CD4-positive, alpha-beta T cell treated with Interleukin-6 at 100 ng/mL for 8 hours (primary cell): ENCODE results near the gene RAB44.
A peak's percentile ranks its signal among the peaks of the same experiment; 100 is the strongest.
"Not testable (repeated sequence)": the region's sequence is repeated elsewhere in the genome, so short reads cannot be mapped to it uniquely, and the experiment has no call there.

ENCODE experiments used
- DNase-seq: peaks from one replicate; pipeline ENCODE4 v3.0.0-alpha.2; 2020; ENCODE audit warnings: mixed read lengths, low spot score

The RAB44 gene

DNA sequence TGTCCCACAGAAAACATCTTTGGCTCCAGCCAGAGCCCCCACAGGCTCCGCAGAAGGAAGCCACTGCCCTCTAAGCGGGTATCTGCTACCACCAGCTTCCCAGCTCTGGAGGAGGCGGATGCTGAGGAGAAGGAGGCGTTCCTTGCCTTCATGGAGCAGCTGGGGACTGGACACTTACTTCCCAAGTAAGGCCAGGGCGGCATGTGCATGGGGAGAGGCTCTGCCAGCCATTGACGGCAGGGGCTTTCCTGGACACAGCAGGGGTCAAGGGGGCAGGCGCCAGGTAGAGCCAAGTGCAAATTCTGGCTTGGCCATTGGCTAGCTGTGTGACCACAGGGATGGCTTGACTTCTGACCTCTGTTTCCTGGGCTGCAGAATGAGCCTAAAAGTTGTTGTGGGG lies 17.8 kb downstream of the RAB44 start:
- DNase-seq = no peak

DNA sequence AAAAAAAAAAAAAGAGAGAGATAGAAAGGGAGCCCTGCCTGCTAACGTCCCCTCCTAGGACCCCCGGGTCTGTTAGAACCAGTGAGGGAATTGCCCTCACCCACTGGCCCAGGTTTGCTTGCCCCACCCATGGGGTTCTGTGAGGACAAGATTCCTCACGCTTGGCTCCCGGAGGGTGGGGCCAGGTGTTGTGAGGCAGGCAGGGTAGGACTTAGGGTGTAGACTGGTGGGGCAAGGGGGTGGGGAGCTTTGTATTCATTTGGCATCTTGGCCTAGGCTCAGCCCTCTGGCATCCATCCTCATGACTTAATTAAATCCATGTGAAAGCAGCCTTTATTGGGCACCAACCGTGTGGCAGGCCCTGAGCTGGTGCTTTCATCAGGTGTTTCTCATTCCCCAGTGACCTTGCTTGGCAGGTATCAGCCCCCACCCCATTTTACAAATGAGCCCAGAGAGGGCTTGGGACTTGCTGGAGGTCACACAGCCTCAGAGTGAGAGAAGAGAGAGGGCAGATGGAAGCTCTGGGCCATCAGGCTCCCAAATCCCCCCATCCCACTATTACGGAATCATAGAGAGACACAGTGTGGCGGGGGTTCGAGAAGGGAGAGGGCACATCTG lies 19.0 kb downstream of the RAB44 start:
- DNase-seq = no peak

DNA sequence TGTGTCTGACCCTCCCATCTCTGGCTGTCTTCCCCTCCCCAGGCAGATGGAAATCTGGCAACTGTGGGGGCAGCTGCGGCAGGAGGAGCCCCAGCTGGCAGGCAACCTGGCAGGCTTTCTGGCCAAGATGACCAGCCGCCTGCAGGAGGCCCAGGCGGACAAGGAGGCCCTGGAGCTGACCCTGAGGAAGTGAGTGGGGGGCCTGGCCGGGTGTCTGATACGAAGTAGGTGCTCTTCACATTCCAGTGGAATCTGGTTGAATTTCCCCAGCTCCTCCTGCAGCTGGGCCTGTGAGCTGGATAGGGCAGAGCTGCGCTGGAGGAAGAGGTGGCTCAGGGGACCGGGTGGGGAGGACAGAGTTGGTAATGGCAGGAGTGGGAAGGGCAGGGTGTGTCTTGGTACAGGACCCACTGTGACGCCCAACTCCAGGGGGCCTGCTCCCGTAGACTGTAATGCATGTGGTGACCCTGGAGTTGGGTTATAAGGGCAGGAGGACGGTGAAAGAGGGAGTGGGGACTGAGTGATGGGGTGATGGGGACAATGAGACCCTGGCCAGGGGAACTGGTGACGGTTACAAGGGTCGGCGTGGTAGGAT lies 19.7 kb downstream of the RAB44 start:
- DNase-seq = no peak

DNA sequence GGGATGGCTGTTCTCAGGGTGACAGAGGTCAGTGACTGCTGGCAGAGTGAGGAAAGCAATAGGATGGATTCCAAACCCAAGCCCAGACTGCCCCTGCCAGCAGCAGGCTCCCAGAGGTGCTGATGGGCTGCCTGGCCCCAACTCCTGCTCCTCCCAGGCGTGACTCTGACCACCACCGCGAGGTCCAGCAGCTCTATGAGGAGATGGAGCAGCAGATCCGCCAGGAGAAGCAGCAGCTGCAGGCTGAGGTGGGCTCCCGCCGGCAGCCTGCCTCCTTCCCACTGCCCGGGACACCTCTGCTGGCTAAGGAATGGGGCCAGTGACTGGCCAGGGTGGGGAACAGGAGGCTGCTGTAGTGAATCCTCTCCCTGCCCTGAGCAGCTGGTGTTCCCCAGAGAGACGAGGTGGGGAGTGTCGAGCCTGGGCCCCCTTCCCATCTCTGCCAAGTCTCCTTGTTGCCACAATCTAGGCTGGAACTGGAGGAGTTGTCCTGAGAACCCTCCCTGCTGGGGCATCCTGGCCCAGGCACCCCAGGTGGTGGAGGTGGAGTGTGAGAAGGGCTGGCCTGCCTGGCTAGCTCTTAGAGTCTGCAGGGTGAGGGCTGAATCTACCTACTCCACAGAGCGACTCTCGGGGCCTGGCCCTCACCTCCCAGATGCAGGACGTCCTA lies 20.4 kb downstream of the RAB44 start:
- DNase-seq = no peak

DNA sequence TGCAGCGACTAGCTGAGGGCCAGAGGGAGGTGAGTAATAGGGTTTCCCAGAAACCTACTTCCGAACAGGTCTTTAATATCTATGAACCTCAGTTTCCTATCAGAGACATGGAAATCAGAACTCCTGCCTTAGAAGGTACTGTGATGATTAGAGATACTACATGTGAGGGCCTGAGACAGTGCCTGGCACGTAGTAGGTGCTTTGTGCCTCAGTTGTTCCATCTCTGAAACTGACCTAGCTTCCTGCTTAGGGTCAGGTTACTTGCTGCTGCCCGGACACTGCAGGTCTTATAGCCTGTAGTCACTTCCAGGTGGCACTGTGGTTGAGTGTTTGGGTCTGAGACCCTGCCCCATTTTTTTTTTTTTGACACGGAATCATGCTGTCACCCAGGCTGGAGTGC lies 20.9 kb downstream of the RAB44 start:
- DNase-seq = no peak

DNA sequence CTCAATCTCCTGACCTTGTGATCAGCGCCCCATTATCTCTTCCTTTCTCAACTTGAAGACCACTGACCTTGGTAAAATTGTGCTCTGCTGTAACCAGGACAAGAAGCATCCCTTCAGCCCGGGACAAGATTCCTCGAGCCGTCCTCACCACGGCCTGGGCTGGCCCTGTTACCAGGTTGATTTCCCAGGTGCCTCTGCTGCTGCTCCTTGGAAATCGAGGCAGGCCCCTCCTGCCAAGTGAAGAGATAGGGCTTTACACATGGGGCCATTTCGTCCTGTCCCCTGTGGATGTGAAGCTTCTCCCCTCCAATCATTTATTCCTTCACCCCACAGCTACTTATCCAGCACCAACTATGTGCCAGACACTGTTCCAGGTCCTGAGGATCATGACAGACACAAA lies 21.5 kb downstream of the RAB44 start:
- DNase-seq = no peak

DNA sequence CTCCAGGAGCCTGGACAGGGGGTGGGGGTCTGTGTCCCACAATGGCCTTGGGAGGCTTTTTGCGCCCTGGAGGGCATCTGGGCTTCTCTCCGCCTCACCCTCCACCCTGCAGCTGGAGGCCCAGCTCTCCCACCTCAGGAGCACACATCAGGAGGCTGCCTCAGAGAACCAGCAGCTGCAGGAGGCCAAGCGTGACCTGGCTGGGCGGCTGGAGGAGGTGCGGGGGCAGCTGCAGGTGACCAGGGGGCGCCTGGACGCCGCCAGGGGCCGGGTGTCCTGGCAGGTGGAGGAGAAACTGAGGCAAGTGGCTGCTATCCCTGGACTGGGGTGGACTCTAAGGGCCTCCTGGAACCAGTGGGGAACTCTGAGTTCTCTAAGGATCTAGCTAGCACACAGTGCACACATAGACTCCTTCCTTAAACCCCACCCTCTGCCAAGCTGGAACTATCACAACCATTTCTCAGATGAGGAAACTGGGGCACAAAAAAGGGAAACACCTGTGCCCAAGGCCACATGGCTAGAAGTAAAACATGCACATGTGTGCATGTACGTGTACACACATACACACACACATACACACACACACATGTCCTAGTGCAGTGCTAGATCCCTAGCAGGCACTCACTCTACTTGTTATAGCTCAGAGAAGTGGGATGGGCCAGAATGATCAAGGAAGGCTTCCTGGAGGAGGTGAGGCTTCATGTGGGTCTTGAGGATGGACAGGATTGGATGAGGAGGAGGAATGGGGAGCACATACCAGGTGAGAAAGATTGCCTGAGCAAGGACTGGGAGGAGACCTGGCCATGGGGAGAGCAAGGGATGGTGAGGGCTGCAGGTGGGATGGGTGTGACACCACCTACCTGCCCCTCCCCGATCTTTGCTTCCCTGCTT lies 22.9 kb downstream of the RAB44 start:
- no peak for DNase-seq

DNA sequence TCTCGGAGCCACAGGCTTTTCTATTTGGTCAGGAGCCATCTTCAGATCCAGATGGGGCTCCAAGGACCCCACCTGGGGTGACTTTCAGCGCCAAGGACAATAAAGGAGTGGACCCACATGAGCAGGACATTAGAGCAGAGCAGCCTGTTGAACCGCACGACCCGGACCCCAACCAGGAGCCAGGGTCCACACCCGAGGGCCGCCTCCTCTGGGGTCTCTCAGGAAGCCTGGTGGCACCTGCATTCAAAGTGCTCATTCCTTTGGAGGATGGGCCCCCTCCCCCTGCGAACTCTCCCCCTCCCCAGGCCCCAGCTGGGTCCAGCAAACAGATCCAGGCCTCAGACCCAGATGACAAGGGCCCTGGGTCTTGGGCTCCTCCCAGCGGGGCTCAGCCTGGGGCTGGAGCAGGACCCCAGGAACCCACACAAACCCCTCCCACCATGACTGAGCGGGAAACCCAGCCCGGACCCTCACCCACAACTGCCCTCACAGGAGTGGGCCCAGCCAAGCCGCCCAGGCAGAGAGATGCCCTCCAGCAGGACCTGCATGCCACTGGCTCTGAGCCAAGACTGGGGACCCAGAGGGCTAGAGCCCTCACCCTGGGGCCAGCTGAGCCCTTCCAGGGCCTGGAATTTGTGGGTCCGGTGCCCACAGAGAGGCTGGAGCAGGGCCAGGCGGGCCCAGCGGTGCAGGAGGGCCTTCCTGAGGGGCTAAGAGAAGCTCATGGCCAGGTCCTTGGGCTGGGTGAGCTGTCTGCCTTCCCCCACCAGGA lies 23.9 kb downstream of the RAB44 start:
- DNase-seq = no peak

DNA sequence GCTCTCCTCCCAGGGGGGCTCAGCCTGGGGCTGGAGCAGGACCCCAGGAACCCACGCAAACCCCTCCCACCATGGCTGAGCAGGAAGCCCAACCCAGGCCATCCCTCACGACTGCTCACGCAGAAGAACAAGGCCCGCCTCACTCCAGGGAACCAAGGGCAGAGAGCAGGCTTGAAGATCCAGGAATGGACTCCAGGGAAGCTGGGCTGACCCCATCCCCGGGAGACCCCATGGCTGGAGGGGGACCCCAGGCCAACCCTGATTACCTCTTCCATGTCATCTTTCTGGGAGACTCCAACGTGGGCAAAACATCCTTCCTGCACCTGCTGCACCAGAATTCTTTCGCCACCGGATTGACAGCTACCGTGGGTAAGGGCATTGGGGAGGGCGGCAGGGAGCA lies 24.7 kb downstream of the RAB44 start:
- DNase-seq = no peak

DNA sequence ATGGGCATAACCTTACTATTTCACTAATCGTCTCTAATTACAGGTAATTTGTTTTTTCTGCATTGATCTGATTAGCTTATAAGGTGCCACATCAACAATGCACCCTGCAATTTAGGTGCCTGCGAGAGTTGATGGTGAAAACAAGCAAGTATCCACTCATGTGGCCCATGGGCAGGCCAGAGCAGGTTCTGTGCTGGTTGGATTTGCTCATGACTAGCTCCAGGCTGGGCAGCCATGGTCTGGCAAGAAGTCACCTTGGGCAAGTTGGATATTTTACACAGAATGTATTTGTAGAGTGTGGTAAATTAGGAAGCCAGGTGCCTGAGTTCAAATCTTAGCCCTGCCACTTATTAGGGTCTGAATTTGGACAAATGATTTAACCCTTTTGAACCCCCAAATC lies 25.3 kb downstream of the RAB44 start:
- no peak for DNase-seq

DNA sequence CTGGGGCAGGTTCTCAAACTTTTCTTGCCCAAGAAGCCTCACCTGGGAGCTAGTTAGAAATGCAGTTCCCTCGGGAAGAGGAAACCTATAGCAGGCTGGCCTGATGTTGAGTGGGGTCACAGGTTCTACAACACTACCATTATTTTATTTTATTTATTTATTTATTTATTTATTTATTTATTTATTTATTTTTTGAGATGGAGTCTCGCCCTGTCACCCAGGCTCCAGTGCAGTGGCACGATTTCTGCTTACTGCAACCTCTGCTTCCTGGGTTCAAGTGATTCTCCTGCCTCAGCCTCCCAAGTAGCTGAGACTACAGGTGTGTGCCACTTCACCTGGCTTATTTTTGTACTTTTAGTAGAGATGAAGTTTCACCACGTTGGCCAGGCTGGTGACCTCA lies 26.4 kb downstream of the RAB44 start:
- DNase-seq = not testable (repeated sequence)

DNA sequence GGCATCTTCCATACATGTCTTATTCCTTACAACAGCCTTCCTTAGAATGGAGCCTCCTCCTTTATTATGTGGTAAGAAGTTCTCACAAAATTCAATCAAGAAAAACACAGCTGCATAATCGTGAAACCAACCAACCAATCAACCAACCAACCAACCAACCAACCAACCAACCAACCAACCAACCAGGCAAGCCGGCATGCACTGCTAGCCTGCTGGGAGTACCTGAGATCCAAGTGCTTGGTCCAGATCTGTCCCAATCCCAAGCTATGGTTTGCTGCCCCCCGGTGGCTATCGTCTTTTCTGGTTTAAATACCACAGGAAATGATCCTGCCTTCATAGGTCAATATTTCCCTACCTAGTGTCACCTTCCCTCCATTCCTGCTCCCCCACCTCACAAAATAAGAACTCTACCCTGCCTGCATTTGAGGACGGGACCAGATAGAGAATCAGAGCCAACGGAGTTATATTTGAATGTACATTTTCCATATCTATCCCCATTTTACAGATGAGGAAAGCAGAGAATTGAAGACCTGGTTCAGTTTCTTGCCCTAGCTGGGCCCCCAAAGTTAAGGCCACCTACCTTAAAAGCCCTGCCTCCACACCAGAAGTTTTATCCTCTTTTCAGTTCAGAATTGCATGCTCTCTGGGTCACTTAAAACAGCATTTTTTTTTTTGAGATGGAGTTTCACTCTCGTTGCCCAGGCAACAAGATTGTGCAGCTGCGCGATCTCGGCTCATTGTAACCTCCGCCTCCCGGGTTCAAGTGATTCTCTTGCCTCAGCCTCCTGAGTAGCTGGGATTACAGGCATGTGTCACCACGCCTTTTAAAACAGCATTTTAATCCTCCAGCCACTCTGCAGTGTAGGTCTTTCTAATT lies 27.1 kb downstream of the RAB44 start:
- peak; percentile 27 for DNase-seq

DNA sequence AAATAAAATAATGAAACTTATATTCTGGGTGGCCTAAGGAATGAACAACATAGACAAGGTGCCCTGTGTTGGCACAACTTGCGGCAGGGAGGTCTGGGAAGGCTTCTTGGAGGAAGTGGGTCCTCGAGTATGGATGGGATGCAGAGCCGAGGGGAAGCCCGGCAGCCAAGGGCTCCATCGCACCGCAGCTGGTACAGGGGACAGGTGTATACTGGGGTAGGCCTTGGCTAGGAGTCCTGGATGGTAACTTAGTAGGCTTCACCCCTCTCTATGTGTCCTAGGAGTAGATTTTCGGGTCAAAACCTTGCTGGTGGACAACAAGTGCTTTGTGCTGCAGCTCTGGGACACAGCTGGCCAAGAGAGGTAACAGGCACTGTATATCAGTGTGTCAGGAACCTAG lies 28.0 kb downstream of the RAB44 start:
- no peak for DNase-seq

DNA sequence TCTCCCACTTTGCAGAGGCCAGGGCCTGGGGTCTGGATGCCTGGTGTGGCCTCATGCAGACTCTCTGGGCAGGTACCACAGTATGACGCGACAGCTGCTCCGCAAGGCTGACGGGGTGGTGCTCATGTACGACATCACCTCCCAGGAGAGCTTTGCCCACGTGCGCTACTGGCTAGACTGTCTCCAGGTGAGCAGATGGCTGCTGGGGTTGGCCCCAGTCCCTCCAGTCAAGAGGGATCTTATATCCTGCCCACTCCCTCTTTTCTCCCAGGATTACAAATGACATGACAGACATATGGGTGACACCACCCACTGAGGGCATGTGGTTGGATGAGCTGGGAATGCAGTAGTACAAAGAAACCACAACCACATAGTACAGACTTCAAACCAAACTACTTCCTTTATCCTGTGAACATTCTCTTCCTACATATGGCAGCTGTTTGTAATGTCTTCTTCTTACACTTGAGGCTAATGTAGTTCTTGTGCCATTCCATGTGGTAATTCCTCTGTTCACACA lies 29.9 kb downstream of the RAB44 start:
- no peak for DNase-seq

DNA sequence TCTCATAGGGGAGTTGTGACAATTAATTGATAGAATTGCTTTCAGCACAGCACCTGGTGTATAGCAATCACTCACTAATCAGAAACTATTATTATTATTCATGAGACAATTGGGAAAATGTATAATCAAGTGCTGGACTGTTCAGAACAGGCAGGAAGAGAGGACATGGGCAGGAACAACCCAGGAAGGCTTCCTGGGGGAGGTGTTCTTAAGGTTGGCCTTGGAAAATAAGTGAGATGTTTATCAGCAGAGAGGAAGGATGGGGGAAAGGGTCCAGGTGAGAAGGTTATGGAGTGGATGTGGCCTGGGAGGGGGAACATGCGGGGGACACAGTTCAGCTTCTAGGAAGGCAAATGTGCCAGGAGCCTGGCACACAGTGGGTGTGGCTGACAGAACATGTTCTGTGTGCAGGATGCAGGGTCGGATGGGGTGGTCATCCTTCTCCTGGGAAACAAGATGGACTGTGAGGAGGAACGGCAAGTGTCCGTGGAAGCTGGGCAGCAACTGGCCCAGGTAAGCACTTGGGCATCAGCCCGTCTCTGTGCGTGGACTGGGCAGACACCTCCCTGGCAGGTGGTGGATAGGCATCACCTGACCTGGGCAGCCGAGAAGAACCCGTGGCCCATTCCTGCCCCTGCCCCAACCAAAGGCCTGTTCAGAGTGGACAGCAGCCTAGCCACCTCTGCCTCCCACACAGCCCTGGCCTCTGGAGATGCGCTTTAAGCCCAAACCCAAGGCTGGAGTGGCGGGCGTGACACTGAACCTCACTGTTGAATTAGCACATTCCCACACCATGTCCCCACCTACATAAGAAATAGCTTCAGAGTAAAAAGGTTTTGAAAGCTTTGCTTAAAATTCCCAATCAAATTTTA lies 30.9 kb downstream of the RAB44 start:
- DNase-seq = no peak

DNA sequence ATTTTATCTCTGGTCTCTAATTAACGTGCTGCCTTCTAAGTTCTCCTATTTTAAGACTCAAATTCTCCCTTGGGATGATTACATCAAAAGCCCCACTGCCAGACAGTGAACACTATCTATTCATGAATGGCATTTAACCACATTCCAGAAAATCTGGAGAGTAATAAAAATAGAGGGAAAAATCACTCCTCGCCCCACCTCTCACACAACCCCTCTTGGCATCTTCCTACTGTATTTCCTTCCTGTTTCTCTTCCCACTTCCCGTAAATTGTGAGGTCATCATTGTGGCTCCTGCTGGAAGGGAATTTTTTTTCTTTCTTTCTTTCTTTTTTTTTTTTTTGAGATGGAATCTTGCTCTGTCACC lies 31.5 kb downstream of the RAB44 start:
- DNase-seq = no peak

DNA sequence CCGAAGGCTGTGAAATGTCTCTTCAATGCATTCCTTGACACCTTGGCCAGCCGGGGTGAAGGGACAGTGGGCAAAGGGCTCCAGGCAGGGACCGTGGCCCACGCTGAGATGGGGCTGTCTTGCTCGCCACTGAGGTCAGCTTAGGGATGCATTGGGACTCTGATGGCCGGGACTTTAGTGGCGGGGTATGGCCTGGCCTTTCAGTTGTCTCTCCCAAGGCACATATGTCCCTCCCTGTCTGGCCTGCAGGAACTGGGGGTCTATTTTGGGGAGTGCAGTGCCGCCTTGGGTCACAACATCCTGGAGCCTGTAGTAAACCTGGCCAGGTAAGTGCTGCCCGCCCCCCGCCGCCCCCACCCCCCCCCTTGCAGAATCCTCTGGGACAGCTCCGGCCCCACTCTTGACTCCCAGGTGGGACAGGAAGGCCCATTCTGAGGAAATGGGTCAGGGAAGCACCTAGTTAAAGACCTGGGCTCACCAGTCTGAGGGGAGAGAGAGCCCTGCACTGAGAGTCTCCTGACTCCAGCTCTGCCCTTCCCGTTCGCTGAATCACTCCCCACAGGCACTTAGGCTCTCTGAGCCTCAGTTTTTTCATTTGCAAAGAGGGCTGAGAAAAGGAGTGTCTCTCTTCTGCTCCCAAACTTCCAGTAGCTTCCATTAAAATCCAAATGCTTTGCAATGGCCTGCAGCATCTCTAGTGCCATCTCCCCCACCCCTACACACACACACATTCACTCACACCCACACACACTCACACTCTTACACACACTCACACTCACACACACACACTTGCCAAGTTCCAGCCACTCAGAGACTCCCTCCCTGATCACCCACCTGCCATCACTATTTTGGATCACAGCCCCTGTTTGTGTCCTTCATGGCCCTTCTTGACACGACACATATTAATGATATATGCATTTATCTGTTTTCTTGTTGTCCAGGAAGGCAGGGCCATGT lies 33.1 kb downstream of the RAB44 start:
- DNase-seq = no peak

DNA sequence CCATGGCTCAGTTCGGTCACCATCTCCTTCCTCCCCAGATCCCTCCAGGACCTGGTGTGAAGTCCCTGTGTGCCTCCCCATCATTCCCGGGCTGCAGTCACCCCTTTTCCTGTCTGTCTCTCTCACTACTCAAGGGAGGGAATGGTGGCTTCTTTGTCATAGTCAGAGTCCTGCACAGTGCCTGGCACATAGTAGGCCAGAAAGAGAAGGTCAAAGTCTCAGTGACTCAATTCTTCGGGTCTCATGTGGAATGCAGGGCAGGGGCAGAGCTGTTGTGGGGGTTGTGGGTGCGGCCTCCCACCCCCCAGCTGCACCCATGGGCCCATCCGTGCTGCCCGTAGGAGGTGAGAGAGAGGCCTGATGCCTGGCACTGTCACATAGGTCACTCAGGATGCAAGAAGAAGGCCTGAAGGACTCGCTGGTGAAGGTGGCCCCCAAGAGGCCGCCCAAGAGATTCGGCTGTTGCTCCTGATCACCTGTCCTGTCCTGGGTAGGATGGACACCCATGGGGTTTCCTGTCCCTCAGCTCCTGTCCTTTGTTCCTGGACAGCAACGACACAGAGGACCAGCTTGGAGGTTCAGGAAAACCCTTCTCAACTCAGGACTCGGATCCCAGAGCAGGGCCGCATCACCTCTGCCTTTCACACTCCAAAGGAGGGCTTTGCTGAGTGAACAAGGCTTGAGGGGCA lies 34.1 kb downstream of the RAB44 start:
- DNase-seq = no peak
